Transverse colon (tissue), 4 donors: Measurements from ENCODE around the gene SLC25A10. TPM values are rescaled to one million over a fixed set of nuclear protein-coding genes. Genes with fewer than 3 reads are reported as not detected.
"Not testable (repeated sequence)": the region's sequence is repeated elsewhere in the genome, so short reads cannot be mapped to it uniquely, and the experiment has no call there.

Source experiments
- DNase-seq: peaks from one replicate; pipeline ENCODE4 v3.0.0-alpha.2; 2019
- H3K27ac ChIP-seq, 4 donors: fragments of 200-600 bp; sonication (generic); 2 replicates each; pipeline ENCODE4 v1.5.1; 2016 to 2018; ENCODE audit warnings: inconsistent platforms in 4 of 4
- H3K27me3 ChIP-seq: fragments of 200-600 bp; sonication (generic); 2 replicates; pipeline ENCODE4 v1.5.1; 2017; ENCODE audit warnings: inconsistent platforms
- H3K36me3 ChIP-seq, 4 donors: fragments of 200-600 bp; sonication (generic); 2 replicates each; pipeline ENCODE4 v1.5.1; 2017 to 2019; ENCODE audit warnings: inconsistent platforms in 4 of 4
- H3K4me1 ChIP-seq, 4 donors: fragments of 200-600 bp; sonication (generic); 2 replicates each; pipeline ENCODE4 v1.5.1; 2017 to 2020; ENCODE audit warnings: inconsistent platforms in 4 of 4
- H3K4me3 ChIP-seq, 4 donors: fragments of 200-600 bp; sonication (generic); 1 replicate in 1 of 4; 2 replicates in 3 of 4; pipeline versions ENCODE4 v1.5.1 to v1.6.1; 2017 to 2019; ENCODE audit warnings: inconsistent platforms in 4 of 4
- H3K9me3 ChIP-seq, 2 donors: fragments of 200-600 bp; sonication (generic); 2 replicates each; pipeline ENCODE4 v1.5.1; 2017 to 2019; ENCODE audit warnings: inconsistent platforms in 2 of 2
- CTCF ChIP-seq, 5 experiments: fragments of 200-600 bp in 3 of 5; fragments of 450-650 bp in 2 of 5; sonication (generic) in 3 of 5; IDR thresholded peaks; 1 replicate in 2 of 5; 2 replicates in 3 of 5; pipeline ENCODE4 v1.5.1; 2016 to 2017; ENCODE audit warnings: antibody characterized with exemption in 5 of 5, inconsistent platforms in 3 of 5, mild to moderate bottlenecking in 2 of 5, moderate library complexity in 1 of 5
- EP300 ChIP-seq: sonication (generic); formaldehyde crosslinking; IDR thresholded peaks from one replicate; pipeline ENCODE4 v1.6.1; 2017; ENCODE audit warnings: antibody characterized with exemption, low read depth
- POLR2A ChIP-seq: fragments of 450-650 bp; IDR thresholded peaks from one replicate; pipeline ENCODE4 v1.6.1; 2016; ENCODE audit warnings: antibody characterized with exemption, mild to moderate bottlenecking, moderate library complexity
- POLR2AphosphoS5 ChIP-seq, 3 donors: sonication (generic); formaldehyde crosslinking; IDR thresholded peaks; one replicate each; pipeline ENCODE4 v1.6.1; 2016; ENCODE audit warnings: antibody characterized with exemption in 3 of 3
- WGBS, 2 donors: methylation state at CpG; one replicate each; pipeline ENCODE4 v1.1.5; 2018; ENCODE audit warnings: low coverage in 1 of 2; 5-methylcytosine and 5-hydroxymethylcytosine counted together
- in situ Hi-C, 4 donors: fragments of 200-750 bp; cut with MboI; loops; one replicate each; pipeline versions ENCODE4 v1.15.0 to v1.15.1; 2017; ENCODE audit warnings: low sequenced_read_pairs in 3 of 4, low pct_ligation_motif_present in 1 of 4, low pct_unique_long_range_greater_than_20kb in 1 of 4
- intact Hi-C: fragments of 100-400 bp; cut with DNase I; formaldehyde crosslinking; loops from one replicate; pipeline ENCODE4 v1.15.1; 2023; ENCODE audit warnings: low total_unique reads
- total RNA-seq, 4 donors: library from RNA; depleted of rRNA; stranded (reverse); fragments of >200 nt; gene quantifications; one replicate each; pipeline ENCODE4 v1.1.0, GENCODE V29; 2016

The SLC25A10 gene
- total RNA-seq, 4 donors from 2014 or later, result 25.1 to 64.8 (median 46.6) TPM

GRCh38 chr17:81672954-81673353 is 39.1 kb upstream of the SLC25A10 start:
- H3K36me3 ChIP-seq, result peaks cover 0 to 21% (median 6%) of the 10 kb centered on the region in 4 donors
- H3K4me3 ChIP-seq, result no peak overlapping the region
- DNase-seq, result no peak
- H3K27me3 ChIP-seq, result no peaks in the 10 kb centered on the region
- intact Hi-C loops (no loop called here), in situ Hi-C loops (no loop called here)
- no peak for TF ChIP-seq EP300
- no peak for TF ChIP-seq CTCF (IDR thresholded peaks at IDR 0.05)
- no peak for TF ChIP-seq POLR2AphosphoS5 (IDR thresholded peaks at IDR 0.05)
- TF ChIP-seq POLR2A, result no peak
- H3K4me1 ChIP-seq, result peaks cover 0 to 1% (median under 1%) of the 10 kb centered on the region in 4 donors
- whole genome bisulfite sequencing, 2 donors, result 98% methylated on average over 16 of the region's 16 CpGs; no CpG with 5 or more reads in 1 of the 2 donors
- no peaks in the 10 kb centered on the region for H3K9me3 ChIP-seq
- no peak overlapping the region for H3K27ac ChIP-seq

DNA sequence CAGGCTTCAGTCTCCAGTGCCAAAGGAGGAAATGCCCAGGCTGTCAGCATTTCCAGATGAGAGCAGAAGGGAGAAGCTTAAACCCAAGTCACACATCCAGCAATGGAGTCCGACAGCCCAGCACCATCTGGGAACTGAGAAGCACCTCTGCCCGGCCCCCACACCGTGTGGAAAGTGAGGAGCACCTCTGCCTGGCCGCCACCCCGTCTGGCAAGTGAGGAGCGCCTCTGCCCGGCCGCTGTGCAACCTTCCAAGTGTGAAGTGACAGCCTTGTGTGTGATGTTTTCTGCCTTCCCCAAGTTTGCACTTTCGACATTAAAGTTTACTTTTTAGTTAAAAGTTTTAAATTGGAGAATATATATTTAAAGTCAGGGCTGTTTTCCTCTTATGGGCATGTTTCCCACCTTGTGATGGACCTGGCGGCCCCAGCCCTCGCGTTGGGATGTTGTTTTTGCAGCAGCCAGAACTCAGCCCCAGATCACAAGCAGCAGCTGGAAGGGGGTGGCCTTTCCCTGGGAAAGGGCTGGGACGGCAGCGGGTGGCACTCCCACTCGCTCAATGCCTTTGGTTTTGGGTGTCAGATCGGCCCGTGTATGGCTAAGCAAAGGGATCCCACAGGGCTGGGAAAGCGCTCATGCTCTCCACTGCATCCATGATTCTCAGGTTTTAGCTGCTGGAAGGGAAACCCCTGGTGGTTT is 38.4 kb upstream of the SLC25A10 start:
- TF ChIP-seq POLR2AphosphoS5 (IDR thresholded peaks at IDR 0.05) (no peak), POLR2A (no peak), CTCF (IDR thresholded peaks at IDR 0.05) (no peak), EP300 (no peak)
- Histone ChIP-seq H3K36me3 (peaks cover 0 to 21% (median 6%) of the 10 kb centered on the region in 4 donors), H3K27me3 (no peaks in the 10 kb centered on the region), H3K9me3 (no peaks in the 10 kb centered on the region), H3K4me3 (no peak overlapping the region), H3K27ac (no peak overlapping the region), H3K4me1 (no peaks in the 10 kb centered on the region)
- DNase-seq, result no peak
- intact Hi-C loops (no loop called here), in situ Hi-C loops (no loop called here)
- WGBS, 2 donors, result 93 to 100% methylated on average over 1 to 16 of the region's 18 CpGs

DNA sequence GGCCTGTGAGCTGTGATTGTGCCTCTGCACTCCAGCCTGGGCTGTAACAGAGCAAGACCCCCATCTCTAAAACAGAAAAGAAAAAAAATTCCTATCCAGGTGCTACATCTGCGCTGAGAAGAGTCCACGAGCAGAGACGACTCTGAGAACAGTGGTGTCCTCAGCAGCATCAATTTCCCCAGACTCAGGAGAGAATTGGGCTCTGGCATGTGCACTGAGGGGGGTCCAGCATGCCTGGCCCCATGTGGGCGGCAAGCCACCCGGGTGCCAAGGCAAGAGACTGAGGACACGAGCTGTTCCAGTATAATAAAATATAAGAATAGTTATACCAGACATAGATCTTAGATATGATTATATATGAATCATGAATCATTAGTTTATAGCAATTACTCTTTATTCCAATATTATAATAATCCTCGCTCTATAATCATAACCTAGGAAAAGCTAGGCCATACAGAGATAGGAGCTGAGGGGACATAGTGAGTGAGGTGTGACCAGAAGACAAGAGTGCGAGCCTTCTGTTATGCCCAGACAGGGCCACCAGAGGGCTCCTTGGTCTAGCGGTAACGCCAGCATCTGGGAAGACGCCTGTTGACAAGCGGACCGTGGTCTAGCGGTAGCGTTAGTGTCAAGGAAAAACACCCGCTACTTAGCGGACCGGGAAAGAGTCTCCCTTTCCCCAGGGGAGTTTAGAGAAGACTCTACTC is 36.4 kb upstream of the SLC25A10 start:
- H3K27ac ChIP-seq, H3K9me3 ChIP-seq, in situ Hi-C loops, H3K4me3 ChIP-seq, intact Hi-C loops, H3K27me3 ChIP-seq, H3K4me1 ChIP-seq: not testable (repeated sequence)
- 38 to 59% methylated on average over 10 to 18 of the region's 18 CpGs for WGBS, 2 donors
- DNase-seq, result peak; percentile 43
- peaks cover 0 to 15% (median 6%) of the 10 kb centered on the region in 4 donors for H3K36me3 ChIP-seq
- peak; percentile 57 to 75 (median 65) for TF ChIP-seq CTCF (IDR thresholded peaks at IDR 0.05)

GRCh38 chr17:81676906-81677305 is 35.2 kb upstream of the SLC25A10 start:
- no peak for DNase-seq
- Histone ChIP-seq H3K4me1 (peaks cover 0 to 1% (median 0%) of the 10 kb centered on the region in 4 donors), H3K4me3 (no peak overlapping the region), H3K9me3 (no peaks in the 10 kb centered on the region), H3K36me3 (peaks cover 0 to 12% (median 3%) of the 10 kb centered on the region in 4 donors), H3K27me3 (no peaks in the 10 kb centered on the region), H3K27ac (no peak overlapping the region)
- in situ Hi-C loops (no loop called here), intact Hi-C loops (no loop called here)
- no peak for TF ChIP-seq EP300
- TF ChIP-seq POLR2A, result no peak
- no peak for TF ChIP-seq CTCF (IDR thresholded peaks at IDR 0.05)
- TF ChIP-seq POLR2AphosphoS5 (IDR thresholded peaks at IDR 0.05), result no peak
- WGBS, 2 donors, result 80 to 91% methylated on average over 2 to 17 of the region's 17 CpGs
